PC-3 (cell line): Measurements from ENCODE around the gene CRELD2. TPM values are rescaled to one million over a fixed set of nuclear protein-coding genes. Genes with fewer than 3 reads are reported as not detected.

Experiments used
- ATAC-seq: fragments of 200-7000 bp; cut with Tn5 transposase; 2 replicates; pipeline ENCODE4 v1.9.1; 2020; ENCODE audit warnings: mild to moderate bottlenecking, moderate library complexity
- BruUV-seq: library from RNA; stranded (reverse); fragments of 400-500 nt; replicated peaks from 2 replicates; lab custom pipeline; 2021; lab: Mats Ljungman, UMichigan
- CTCF ChIA-PET: fragments of 300-600 bp; sonication (Branson Sonifier 250); formaldehyde crosslinking; loops from one replicate; lab custom pipeline; 2022; ENCODE audit warnings: antibody characterized with exemption; lab: Charles Lee
- POLR2A ChIA-PET: fragments of 300-600 bp; sonication (Branson Sonifier 250); formaldehyde crosslinking; loops from one replicate; lab custom pipeline; 2022; ENCODE audit warnings: antibody characterized with exemption; ENCODE audit not compliant: unreplicated experiment; lab: Charles Lee
- DNase-seq: peaks from one replicate; pipeline ENCODE4 v3.0.0-alpha.2; 2015
- H2AFZ ChIP-seq: fragments of 300-600 bp; sonication (generic); 2 replicates; pipeline ENCODE4 v1.6.0; 2016; ENCODE audit warnings: antibody characterized with exemption, low read length
- H3F3A ChIP-seq: fragments of 300-600 bp; sonication (generic); one replicate; pipeline ENCODE4 v1.6.0; 2017; ENCODE audit warnings: antibody characterized with exemption, low read length, control low read depth, mild to moderate bottlenecking; ENCODE audit not compliant: unreplicated experiment
- H3K27ac ChIP-seq: fragments of 300-600 bp; sonication (generic); 2 replicates; pipeline ENCODE4 v1.5.1; 2016; ENCODE audit warnings: mild to moderate bottlenecking, low read length
- H3K27me3 ChIP-seq: fragments of 300-600 bp; sonication (generic); 2 replicates; pipeline ENCODE4 v1.6.1; 2016; ENCODE audit warnings: low read length, mixed read lengths
- H3K36me3 ChIP-seq: fragments of 300-600 bp; sonication (generic); 2 replicates; pipeline ENCODE4 v1.6.1; 2016; ENCODE audit warnings: low read depth, mixed run types, low read length, mixed read lengths
- H3K4me1 ChIP-seq: fragments of 300-600 bp; sonication (generic); 2 replicates; pipeline ENCODE4 v1.5.1; 2016; ENCODE audit warnings: low read length; ENCODE audit not compliant: insufficient read depth
- H3K4me2 ChIP-seq: fragments of 300-600 bp; sonication (generic); 2 replicates; pipeline ENCODE4 v1.6.0; 2016; ENCODE audit warnings: low read length
- H3K4me3 ChIP-seq: fragments of 300-600 bp; sonication (generic); 2 replicates; pipeline ENCODE4 v1.5.1; 2016; ENCODE audit warnings: mild to moderate bottlenecking, low read length, mixed read lengths
- H3K79me2 ChIP-seq: fragments of 300-600 bp; sonication (generic); 2 replicates; pipeline ENCODE4 v1.6.1; 2017; ENCODE audit warnings: low read length, mixed read lengths
- H3K9ac ChIP-seq: fragments of 300-600 bp; sonication (generic); 2 replicates; pipeline ENCODE4 v1.6.0; 2016; ENCODE audit warnings: mild to moderate bottlenecking, low read length
- H3K9me2 ChIP-seq: fragments of 300-600 bp; sonication (generic); replicated peaks from 2 replicates; pipeline ENCODE4 v1.6.1; 2016; ENCODE audit warnings: mixed run types, low read length, mixed read lengths
- H3K9me3 ChIP-seq: fragments of 300-600 bp; sonication (generic); 2 replicates; pipeline ENCODE4 v1.6.1; 2016; ENCODE audit warnings: low read length, mixed read lengths
- H4K20me1 ChIP-seq: fragments of 300-600 bp; sonication (generic); 2 replicates; pipeline ENCODE4 v1.6.1; 2016; ENCODE audit warnings: low read length, mixed read lengths
- EZH2 ChIP-seq: fragments of 300-600 bp; sonication (generic); IDR thresholded peaks from one replicate; pipeline ENCODE4 v1.6.1; 2017; ENCODE audit warnings: antibody characterized with exemption, mild to moderate bottlenecking, low read length; ENCODE audit not compliant: unreplicated experiment
- EZH2phosphoT487 ChIP-seq: fragments of 300-600 bp; sonication (generic); IDR thresholded peaks from 2 replicates; pipeline ENCODE4 v1.6.1; 2018; ENCODE audit warnings: mild to moderate bottlenecking, antibody characterized with exemption, low read length, borderline replicate concordance
- intact Hi-C: fragments of 100-400 bp; cut with micrococcal nuclease; formaldehyde crosslinking; loops from 2 replicates; pipeline ENCODE4 v1.9.0; 2023
- total RNA-seq: library from RNA; depleted of rRNA; stranded (reverse); fragments of >200 nt; gene quantifications from 2 replicates; pipeline ENCODE4 v1.2.3, GENCODE V29; 2014
- TF ChIP-seq, protein P1 (sequence below): fragments of 300-600 bp; sonication (generic); conservative IDR thresholded peaks from 2 replicates; pipeline ENCODE4 v1.5.1; 2017; ENCODE audit warnings: antibody characterized with exemption, low read depth, mild to moderate bottlenecking, low read length

Gene CRELD2
- total RNA-seq, 1 experiment from 2014 or later, result 71.3 TPM

DNA sequence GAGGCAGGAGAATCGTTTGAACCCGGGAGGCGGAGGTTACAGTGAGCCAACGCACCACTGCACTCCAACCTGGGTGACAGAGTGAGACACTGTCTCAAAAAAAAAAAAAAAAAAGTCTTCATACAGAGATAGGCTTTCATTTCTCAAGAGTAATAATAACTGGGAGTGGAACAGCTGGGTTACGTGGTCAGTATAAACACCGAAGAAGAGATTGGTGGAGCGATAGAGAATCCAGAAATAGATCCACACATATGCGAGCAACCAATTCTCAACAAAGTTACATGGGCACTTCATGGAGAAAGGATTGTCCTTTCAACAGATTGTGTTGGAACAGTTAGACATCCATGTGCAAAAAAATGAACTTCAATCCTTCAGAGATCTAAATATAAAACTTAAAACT, 40.2 kb upstream of the CRELD2 start:
- H3K27ac ChIP-seq, result no peak overlapping the region
- ATAC-seq (no peak), DNase-seq (no peak)
- 0 out of 2 replicates have a peak, but pooled peaks cover 3% of the 10 kb centered on the region for H4K20me1 ChIP-seq
- H3K79me2 ChIP-seq, result peaks cover 56% of the 10 kb centered on the region
- H3K9me3 ChIP-seq, result no peaks in the 10 kb centered on the region
- H3K9ac ChIP-seq, result no peak overlapping the region
- no peaks in the 10 kb centered on the region for H3F3A ChIP-seq
- no peak overlapping the region for H3K4me3 ChIP-seq
- ChIA-PET CTCF (no interaction called here), POLR2A (no interaction called here)
- no peaks in the 10 kb centered on the region for H3K36me3 ChIP-seq
- intact Hi-C loops, result no loop called here
- H3K4me1 ChIP-seq, result no peaks in the 10 kb centered on the region
- H2AFZ ChIP-seq, result no peak overlapping the region
- no peaks in the 10 kb centered on the region for H3K27me3 ChIP-seq
- no peak for TF ChIP-seq EZH2phosphoT487
- TF ChIP-seq EZH2, result no peak
- TF ChIP-seq, protein P1, sequence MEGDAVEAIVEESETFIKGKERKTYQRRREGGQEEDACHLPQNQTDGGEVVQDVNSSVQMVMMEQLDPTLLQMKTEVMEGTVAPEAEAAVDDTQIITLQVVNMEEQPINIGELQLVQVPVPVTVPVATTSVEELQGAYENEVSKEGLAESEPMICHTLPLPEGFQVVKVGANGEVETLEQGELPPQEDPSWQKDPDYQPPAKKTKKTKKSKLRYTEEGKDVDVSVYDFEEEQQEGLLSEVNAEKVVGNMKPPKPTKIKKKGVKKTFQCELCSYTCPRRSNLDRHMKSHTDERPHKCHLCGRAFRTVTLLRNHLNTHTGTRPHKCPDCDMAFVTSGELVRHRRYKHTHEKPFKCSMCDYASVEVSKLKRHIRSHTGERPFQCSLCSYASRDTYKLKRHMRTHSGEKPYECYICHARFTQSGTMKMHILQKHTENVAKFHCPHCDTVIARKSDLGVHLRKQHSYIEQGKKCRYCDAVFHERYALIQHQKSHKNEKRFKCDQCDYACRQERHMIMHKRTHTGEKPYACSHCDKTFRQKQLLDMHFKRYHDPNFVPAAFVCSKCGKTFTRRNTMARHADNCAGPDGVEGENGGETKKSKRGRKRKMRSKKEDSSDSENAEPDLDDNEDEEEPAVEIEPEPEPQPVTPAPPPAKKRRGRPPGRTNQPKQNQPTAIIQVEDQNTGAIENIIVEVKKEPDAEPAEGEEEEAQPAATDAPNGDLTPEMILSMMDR, result no peak
- BruUV-seq, result no TSS peak
- H3K9me2 ChIP-seq, result no peaks in the 10 kb centered on the region
- H3K4me2 ChIP-seq, result no peak overlapping the region

DNA sequence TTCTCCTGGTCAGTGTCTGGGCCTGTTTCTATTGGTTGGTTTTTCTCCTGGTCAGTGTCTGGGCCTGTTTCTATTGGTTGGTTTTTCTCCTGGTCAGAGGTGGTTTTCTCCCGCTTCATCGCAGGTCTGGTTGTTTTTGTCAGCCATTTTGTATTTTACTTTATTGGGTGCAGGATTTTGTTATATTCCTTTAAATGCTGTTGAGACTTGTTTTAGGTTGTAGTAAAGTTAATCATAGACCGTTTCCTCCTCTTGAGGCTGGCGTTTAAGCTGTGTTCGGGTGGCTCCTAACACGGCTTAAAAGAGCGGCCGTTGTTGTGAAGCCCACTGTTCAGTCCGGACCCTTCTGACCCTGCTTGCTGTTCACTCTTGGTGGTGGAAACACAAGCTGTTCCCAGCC, 38.6 kb upstream of the CRELD2 start:
- Histone ChIP-seq H3K79me2 (peaks cover 45% of the 10 kb centered on the region), H3K4me1 (no peaks in the 10 kb centered on the region), H3K27ac (no peak overlapping the region), H4K20me1 (0 out of 2 replicates have a peak, but pooled peaks cover 3% of the 10 kb centered on the region), H3K36me3 (no peaks in the 10 kb centered on the region), H3K9ac (no peak overlapping the region), H3K27me3 (no peaks in the 10 kb centered on the region), H3K4me3 (no peak overlapping the region), H2AFZ (no peak overlapping the region), H3K4me2 (no peak overlapping the region), H3K9me2 (no peaks in the 10 kb centered on the region), H3F3A (no peaks in the 10 kb centered on the region), H3K9me3 (no peaks in the 10 kb centered on the region)
- ChIA-PET POLR2A (no interaction called here), CTCF (no interaction called here)
- no TSS peak for BruUV-seq
- TF ChIP-seq EZH2 (no peak), EZH2phosphoT487 (no peak)
- TF ChIP-seq, protein P1, result no peak
- no peak for DNase-seq
- intact Hi-C loops, result no loop called here
- ATAC-seq, result no peak

DNA sequence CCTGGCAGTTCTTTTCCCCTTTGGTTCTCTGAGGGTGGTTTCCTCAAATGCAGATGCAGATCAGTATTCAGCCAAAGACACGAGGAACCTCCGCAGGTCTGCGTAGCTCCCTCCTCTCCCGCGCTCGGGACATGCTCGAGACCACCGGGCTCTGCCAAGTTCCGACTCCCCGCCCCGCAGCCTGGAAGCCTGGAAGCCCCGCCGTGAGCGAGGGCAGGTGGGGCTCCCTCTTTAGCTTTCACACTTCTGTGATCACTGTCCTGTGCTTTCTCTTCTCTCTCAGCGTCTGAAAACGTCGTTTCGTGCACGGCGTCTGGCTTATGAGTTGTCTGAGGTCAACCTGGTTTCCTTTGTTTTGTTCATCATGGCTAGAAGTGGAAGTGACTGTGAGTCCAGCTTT, 38.2 kb upstream of the CRELD2 start:
- Histone ChIP-seq H3K9me2 (no peaks in the 10 kb centered on the region), H4K20me1 (0 out of 2 replicates have a peak, but pooled peaks cover 3% of the 10 kb centered on the region), H3F3A (no peaks in the 10 kb centered on the region), H3K79me2 (peaks cover 41% of the 10 kb centered on the region), H3K36me3 (no peaks in the 10 kb centered on the region), H2AFZ (no peak overlapping the region), H3K4me3 (no peak overlapping the region), H3K9ac (no peak overlapping the region), H3K4me2 (no peak overlapping the region), H3K4me1 (no peaks in the 10 kb centered on the region), H3K27me3 (no peaks in the 10 kb centered on the region), H3K9me3 (no peaks in the 10 kb centered on the region), H3K27ac (no peak overlapping the region)
- intact Hi-C loops, result no loop called here
- TF ChIP-seq EZH2 (no peak), EZH2phosphoT487 (no peak)
- TF ChIP-seq, protein P1, result no peak
- POLR2A ChIA-PET, result no interaction called here
- ATAC-seq, result no peak
- no peak for DNase-seq
- CTCF ChIA-PET, result no interaction called here
- BruUV-seq, result no TSS peak
